Right hindlimb (tissue), 1 donor: Measurements from ENCODE around the gene ADAMTS2.

ENCODE experiments used
- DNase-seq: peaks from one replicate; pipeline ENCODE4 v3.0.0-alpha.2; 2018

ADAMTS2 gene

DNA sequence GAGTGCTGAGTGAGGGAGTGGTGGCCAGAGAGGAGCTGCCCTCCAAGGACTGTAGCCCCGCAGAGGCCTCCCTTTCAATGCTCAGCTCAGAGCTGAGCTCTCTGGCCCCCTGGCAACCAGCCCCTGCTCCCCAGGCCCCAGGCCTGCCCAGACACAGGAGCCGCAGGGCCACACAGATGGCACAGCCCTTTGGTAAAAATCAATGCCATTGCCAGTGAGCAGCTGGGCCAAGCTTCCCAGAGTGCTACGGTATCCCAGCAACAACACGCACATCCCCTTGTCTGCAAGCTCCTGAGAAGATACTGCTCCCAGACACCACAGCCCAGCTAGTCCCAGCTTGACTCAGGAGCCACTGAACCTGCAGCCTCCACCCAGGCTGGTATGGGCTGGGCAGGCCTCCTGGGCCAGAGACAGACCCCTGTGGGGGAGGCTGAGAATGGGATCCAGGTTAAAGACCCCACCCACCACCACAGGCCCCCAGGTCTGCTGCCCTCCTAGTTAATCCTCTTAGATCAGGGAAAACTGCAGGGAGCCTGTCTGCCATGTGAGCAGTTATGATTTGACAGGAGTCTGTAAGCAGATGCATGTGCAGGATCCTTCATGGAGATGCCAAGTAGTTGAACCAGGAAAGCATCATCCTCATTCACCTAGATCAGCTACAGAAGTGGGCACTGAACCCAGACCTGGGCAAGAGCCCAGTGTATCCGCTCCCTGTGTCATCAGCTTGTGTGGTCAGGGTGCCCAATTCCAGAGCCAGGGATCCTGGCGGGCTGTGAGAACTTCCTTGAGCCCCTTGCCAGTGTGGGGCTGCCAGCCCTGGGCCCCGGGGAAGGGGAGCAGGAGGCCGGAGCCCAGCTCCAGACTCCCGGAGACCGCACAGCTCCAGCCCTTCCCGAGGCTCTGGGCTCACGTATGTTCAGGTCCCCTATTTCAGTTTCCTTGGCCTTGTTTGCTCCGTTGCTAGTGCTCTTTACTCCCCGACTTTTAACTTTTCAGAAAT lies 26.7 kb upstream of the ADAMTS2 start:
- DNase-seq = no peak

GRCh38 chr5:179371121-179371510 lies 25.9 kb upstream of the ADAMTS2 start:
- DNase-seq = no peak

- no peak for DNase-seq
Observed at GRCh38 chr5:179370490-179371120, 25.3 kb upstream of the ADAMTS2 start.

- no peak for DNase-seq
Observed at GRCh38 chr5:179369530-179369884, 24.2 kb upstream of the ADAMTS2 start.

GRCh38 chr5:179368806-179369529 lies 23.7 kb upstream of the ADAMTS2 start:
- no peak for DNase-seq

DNA sequence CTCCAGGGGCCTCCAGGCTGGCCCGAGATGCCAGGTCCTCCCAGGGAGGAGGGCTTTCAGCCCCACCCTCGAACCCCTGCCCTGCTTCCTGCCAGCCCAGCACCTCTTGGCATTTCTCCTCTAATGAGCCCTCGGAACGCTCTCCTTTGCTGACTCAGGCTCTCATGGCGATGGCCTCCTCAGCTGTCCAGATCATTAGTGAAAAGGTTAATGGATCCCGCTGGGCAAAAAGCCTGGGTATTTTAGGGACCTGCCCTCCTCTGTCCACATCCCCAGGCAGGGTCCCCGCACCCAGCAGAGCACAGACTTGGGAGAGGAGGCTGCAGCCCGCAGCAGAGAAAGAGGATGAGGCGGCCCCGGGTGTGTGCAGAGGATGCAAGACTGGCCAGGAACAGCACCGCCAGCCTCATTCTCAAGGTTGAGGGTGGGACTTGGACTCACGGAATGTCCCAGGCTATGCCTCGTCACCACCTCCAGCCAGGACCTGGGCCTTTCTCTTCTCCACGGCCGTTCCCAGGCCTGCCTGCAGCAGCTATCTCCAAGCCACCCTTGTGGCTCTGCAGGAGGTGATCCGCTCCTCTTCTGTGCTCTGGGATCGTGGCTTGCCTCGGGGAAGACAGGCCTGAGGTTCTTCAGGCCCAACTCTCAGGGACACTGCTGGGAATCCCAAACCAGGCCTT lies 23.0 kb upstream of the ADAMTS2 start:
- DNase-seq = no peak

- no peak for DNase-seq
Observed at GRCh38 chr5:179367491-179367890, 22.2 kb upstream of the ADAMTS2 start.

GRCh38 chr5:179362355-179362754 lies 17.1 kb upstream of the ADAMTS2 start:
- no peak for DNase-seq

DNA sequence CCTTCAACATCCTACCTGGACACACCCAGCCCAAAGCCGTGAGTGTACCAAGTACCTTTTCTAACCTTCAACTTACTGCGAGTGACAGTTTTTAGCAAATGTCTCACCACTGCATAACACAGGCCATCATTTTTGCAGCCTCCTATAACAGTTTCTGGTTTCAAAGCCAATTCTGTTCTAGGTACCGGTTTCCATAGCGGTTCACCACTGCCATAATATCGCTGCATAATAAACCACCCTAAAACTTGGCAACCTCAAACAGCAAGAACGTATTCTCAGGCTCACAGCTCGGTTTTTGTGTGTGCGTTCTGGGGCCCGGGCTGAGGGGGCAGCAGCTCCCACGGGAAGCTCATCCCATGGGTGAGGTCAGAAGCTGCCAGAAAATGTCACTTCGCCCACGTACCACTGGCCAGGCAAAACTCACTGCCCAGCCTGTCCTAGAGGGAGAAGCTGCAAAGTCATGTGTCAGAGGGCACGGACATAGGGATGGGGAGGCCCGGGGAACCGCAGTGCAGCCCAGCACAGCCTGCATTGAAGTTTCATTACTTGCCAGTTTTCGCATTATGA lies 15.9 kb upstream of the ADAMTS2 start:
- DNase-seq = no peak

- no peak for DNase-seq
Observed at GRCh38 chr5:179357031-179357430, 11.8 kb upstream of the ADAMTS2 start.

DNA sequence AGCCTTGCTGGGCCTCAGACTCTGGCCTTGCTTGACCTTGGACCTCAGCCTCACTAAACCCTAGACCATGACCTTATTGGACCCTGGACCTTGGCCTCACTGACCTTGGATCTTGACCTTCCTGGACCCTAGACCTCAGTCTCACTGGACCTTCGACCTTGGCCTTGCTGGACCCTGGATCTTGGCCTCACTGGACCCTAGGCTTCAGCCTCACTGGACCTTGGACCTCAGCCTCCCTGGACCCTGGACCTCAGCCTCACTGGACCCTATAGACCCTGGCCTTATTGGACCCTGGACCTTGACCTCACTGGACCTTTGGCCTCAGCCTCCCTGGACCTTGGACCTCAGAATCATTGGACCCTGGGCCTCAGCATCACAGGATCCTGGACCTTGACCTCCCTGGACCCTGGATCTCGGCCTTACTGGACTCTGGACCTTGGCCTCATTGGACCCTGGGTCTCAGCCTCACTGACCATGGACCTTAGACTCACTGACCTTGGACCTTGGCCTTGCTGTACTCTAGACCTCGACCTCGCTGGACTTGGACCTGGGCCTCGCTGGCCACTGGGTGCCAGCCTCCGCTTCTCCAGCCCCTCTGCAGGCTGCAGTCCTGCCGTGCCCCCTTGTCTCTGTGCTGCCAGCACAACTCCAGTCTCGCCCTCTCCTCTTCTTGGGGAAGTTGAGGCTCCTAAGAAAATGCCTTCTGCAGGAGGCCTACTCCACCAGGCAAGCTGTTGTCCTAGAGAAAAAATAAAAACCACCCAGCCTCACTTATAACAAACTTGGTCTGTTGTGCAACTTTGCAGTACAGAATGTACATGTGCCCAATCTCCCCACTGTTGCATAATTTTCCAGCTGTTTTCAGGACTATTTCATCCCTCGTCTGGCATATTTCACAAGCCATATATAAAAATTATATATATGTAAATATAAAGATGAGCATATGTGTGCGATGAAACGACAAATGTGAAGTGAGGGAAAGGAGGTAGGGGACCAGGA lies 11.0 kb upstream of the ADAMTS2 start:
- DNase-seq = no peak

GRCh38 chr5:179354305-179354882 lies 9.1 kb upstream of the ADAMTS2 start:
- no peak for DNase-seq

GRCh38 chr5:179348843-179349242 lies 3.6 kb upstream of the ADAMTS2 start:
- no peak for DNase-seq

DNA sequence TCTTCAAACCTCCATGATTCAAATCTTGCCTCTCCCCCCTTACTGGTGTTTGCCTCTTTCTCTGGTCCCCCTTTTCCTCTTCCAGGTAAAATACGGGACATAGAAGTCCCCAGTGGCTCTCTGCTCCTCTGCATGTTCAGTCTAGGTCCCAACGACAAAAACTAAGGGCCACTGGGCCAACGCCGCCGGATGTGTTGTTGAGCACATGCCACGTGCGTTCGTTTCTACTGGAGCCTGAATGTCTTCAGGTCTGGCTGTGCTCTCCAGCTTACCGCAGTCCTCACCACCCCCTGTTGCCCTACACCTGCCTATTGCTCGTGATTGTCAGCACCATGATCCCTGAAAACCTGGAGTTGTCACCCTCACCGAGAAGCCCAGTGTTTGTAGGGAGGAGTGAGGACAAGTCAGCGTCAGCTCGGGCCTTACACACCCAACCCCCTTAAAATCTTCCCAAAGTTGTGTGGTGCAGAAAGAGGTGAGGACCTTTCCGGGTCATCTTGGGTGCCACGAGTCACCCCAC lies 2.8 kb upstream of the ADAMTS2 start:
- no peak for DNase-seq

- DNase-seq = no peak
Observed at GRCh38 chr5:179347581-179347980, 2.3 kb upstream of the ADAMTS2 start.

- DNase-seq = no peak
Observed at GRCh38 chr5:179346875-179347274, 1.6 kb upstream of the ADAMTS2 start.

DNA sequence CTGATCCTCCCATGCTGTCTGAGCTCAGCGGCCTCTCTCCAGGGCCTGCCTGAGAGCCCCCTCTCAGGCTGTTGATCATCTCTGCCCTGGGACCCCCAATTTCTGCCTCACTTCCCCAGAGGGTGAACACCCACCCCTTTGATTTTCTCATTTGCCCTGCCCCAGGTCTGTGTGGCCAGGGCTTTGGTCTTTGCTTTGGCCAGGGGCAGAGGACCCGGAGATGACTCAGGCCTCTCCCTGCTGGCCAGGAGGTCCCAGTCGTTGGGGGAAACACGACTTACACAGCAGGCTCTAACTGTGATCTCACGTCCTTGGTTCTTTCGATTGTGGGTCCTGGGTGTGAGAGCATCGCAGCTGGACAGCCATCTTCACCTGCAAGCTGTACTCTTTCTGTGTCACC lies 1.1 kb upstream of the ADAMTS2 start:
- DNase-seq = no peak

GRCh38 chr5:179345183-179345432 lies 153 bp downstream of the ADAMTS2 start:
- DNase-seq = no peak

GRCh38 chr5:179344431-179345182 lies 654 bp downstream of the ADAMTS2 start:
- no peak for DNase-seq

DNA sequence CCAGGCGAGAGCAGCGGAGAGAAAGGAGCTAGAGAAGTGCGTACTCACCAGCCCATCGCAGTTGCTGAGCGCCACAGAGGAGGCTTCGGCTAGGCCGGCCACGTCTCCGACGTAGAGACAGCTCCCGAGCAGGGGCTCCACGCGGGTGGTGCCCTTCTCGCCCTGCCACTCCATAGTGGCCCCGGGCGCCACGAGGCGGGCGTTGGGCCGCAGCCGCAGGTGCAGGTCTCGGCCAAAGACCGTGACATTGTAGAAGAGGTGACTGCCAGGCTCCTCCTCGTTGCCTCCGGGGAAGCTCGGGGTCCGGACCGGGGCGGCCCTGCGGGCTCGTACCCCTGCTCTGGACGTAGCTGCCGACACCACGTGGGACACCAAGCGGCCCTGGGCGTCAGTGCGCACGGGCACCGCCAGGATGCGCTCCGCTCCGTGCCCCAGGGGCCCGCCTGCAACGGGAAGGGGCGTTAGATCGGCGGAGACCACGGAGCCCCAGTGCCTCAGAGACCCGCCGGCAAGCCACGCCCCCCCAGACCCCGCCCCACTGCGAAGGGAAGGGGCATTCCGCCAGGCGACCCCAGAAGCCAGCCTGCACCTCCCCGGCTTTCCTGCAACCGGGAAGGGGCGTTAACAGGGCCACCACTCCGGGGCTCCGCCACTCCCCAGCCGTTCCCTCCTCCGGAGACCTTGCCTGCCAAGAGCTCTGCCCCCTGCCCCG lies 1.4 kb downstream of the ADAMTS2 start:
- DNase-seq = peak; percentile 76
